Cardiac muscle cell (in vitro differentiated cells and primary cell): ENCODE measurements around the gene ANKHD1. TPM values are rescaled to one million over a fixed set of nuclear protein-coding genes. Genes with fewer than 3 reads are reported as not detected.

ENCODE experiments used
- DNase-seq, 2 donors: peaks; one replicate each; pipeline versions ENCODE4 v3.0.0 to v3.0.0-alpha.2; 2010 to 2017; ENCODE audit warnings: low read depth in 1 of 2, low spot score in 1 of 2
- H3K27ac ChIP-seq: fragments of 200-600 bp; sonication (generic); 2 replicates; pipeline ENCODE4 v1.5.1; 2016
- H3K27me3 ChIP-seq: fragments of 200-600 bp; sonication (generic); 2 replicates; pipeline ENCODE4 v1.6.0; 2016; ENCODE audit warnings: control low read depth
- H3K36me3 ChIP-seq: fragments of 200-600 bp; sonication (generic); 2 replicates; pipeline ENCODE4 v1.5.1; 2016; ENCODE audit warnings: control low read depth
- H3K4me1 ChIP-seq: fragments of 200-600 bp; sonication (generic); 2 replicates; pipeline ENCODE4 v1.8.1; 2017; ENCODE audit warnings: low read depth, mild to moderate bottlenecking, mixed run types
- H3K4me3 ChIP-seq: fragments of 200-600 bp; sonication (generic); 2 replicates; pipeline ENCODE4 v1.5.1; 2016; ENCODE audit warnings: mild to moderate bottlenecking
- H3K9me3 ChIP-seq: fragments of 200-600 bp; sonication (generic); 2 replicates; pipeline ENCODE4 v1.5.1; 2017; ENCODE audit warnings: low read depth, mild to moderate bottlenecking, control low read depth
- polyA plus RNA-seq: library from polyadenylated mRNA; unstranded; fragments of >200 nt; fragmentation: Nextera tagmentation; extraction: Ambion mirVana; gene quantifications from 2 replicates; pipeline ENCODE4 v1.2.1, GENCODE V29; 2016
- total RNA-seq: library from RNA; depleted of rRNA; stranded (reverse); fragments of >200 nt; gene quantifications from 2 replicates; pipeline ENCODE4 v1.2.3, GENCODE V29; 2016
- TF ChIP-seq, protein P1 (sequence below): IDR thresholded peaks from 2 replicates; pipeline ENCODE4 v1.5.1; 2012; ENCODE audit warnings: low read depth, mild to moderate bottlenecking, low read length

ANKHD1 gene
- total and polyA plus RNA-seq, 2 experiments from 2014 or later: 42.4 to 46.5 TPM

DNA sequence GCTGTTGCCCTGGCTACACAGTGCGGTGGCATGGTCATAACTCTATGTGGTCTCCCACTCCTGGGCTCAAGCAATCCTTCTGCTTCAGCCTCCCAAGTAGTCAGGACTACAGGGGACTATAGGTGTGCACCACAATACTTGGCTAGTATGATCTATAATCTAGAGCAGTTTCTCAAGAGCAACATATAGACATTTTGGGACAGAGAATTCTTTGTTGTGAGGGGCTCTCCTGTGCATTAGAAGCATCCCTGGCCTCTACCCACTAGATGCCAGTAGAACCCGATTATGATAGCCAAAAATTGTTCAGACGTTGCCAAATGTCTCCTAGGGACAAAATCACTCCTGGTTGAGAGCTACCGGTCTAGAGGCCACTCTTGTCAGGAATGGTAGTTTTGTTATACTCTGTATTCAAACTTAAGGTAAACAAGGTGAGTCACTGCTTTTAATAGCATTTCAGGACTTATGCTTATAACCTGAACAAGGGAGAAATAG, 7.2 kb downstream of the ANKHD1 start:
- Histone ChIP-seq H3K36me3 (no peaks in the 10 kb centered on the region), H3K27me3 (no peaks in the 10 kb centered on the region), H3K27ac (no peak overlapping the region), H3K4me1 (no peaks in the 10 kb centered on the region), H3K9me3 (no peaks in the 10 kb centered on the region), H3K4me3 (no peak overlapping the region)
- TF ChIP-seq, protein P1, sequence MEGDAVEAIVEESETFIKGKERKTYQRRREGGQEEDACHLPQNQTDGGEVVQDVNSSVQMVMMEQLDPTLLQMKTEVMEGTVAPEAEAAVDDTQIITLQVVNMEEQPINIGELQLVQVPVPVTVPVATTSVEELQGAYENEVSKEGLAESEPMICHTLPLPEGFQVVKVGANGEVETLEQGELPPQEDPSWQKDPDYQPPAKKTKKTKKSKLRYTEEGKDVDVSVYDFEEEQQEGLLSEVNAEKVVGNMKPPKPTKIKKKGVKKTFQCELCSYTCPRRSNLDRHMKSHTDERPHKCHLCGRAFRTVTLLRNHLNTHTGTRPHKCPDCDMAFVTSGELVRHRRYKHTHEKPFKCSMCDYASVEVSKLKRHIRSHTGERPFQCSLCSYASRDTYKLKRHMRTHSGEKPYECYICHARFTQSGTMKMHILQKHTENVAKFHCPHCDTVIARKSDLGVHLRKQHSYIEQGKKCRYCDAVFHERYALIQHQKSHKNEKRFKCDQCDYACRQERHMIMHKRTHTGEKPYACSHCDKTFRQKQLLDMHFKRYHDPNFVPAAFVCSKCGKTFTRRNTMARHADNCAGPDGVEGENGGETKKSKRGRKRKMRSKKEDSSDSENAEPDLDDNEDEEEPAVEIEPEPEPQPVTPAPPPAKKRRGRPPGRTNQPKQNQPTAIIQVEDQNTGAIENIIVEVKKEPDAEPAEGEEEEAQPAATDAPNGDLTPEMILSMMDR: no peak
- no peak for DNase-seq

DNA sequence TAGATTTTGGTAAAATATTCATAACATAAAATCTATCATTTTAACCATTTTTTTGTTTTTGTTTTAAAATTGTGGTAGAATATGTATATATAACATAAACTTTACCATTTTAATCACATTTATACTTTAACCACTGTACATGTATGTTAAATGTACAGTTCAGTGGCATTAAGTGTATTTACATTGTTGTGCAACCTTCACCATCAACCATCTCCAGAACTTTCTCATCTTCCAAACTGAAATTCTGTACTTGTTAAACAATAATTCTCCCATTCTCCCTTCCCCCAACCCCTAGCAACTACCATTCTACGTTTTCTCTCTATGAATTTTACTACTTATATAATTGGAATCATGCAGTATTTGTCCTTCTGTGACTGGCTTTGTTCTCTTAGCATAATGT, 11.6 kb downstream of the ANKHD1 start:
- TF ChIP-seq, protein P1: no peak
- no peaks in the 10 kb centered on the region for H3K27me3 ChIP-seq
- H3K4me1 ChIP-seq: no peaks in the 10 kb centered on the region
- no peak overlapping the region for H3K4me3 ChIP-seq
- H3K36me3 ChIP-seq: no peaks in the 10 kb centered on the region
- no peak overlapping the region for H3K27ac ChIP-seq
- no peak for DNase-seq
- no peaks in the 10 kb centered on the region for H3K9me3 ChIP-seq

DNA sequence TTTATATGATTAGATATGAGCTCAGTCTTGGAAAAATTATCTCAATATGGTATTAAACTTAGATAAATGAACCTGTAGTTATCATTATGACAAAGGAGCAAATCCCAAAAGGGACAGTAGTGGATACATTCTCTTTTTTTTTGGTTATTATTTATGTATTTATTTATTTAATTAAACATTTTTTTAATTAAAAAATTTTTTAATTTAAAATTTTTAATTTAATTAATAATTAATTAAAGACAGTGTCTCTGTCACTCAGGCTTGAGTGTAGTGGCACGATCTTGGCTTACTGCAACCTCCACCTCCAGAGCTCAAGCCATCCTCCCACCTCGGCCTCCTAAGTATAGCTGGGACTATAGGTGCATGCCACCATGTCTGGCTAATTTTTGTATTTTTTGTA, 15.6 kb downstream of the ANKHD1 start:
- TF ChIP-seq, protein P1: no peak
- no peaks in the 10 kb centered on the region for H3K36me3 ChIP-seq
- DNase-seq: no peak

DNA sequence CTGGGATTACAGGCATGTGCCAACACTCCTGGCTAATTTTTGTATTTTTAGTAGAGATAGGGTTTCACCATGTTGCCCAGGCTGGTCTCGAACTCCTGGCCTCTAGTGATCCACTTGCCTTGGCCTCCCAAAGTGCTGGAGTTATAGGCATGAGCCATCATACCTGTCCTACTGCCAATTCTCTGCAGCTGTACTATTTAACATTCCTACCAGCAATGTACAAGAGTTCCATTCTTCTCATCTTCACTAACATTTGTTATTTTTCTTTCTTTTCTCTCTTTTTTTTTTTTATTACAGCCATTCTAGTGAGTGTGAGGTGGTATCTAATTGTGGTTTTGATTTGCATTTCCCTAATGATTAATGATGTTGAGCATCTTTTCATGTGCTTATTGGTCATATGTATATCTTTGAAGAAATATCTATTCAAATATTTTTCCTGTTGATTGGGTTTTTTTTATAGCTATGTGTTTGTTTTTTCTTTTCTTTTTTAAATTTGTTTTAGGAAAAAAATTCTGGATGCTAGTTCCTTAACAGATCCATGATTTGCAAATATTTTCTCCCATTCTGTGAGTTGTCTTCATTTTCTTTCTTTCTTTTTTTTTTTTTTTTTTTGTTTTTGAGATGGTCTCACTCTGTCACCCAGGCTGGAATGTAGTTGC, 17.4 kb downstream of the ANKHD1 start:
- peak in 1 of 2 donors; percentile 3 for DNase-seq
- Histone ChIP-seq H3K36me3 (no peaks in the 10 kb centered on the region), H3K4me1 (no peaks in the 10 kb centered on the region), H3K4me3 (no peak overlapping the region), H3K27me3 (no peaks in the 10 kb centered on the region), H3K9me3 (no peaks in the 10 kb centered on the region), H3K27ac (no peak overlapping the region)
- TF ChIP-seq, protein P1: no peak

More for the DNA sequence above, 15.6 kb downstream of the ANKHD1 start:
- Histone ChIP-seq H3K4me3 (no peak overlapping the region), H3K9me3 (no peaks in the 10 kb centered on the region), H3K4me1 (no peaks in the 10 kb centered on the region), H3K27ac (no peak overlapping the region), H3K27me3 (no peaks in the 10 kb centered on the region)

DNA sequence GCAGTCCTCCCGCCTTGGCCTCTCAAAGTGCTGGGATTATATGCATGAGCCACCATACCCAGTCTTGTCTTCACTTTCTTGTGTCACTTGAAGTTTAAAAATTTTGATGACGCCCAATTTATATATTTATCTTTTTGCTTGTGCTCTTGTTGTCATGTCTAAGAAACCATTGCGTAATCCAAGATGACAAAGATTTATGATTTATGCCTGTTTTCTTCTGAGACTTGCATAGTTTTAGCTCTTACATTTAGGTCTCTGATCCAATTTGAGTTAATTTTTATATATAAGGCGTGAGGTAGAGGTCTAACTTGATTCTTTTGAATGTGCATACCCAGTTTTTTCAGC, 18.6 kb downstream of the ANKHD1 start:
- no peaks in the 10 kb centered on the region for H3K4me1 ChIP-seq
- no peaks in the 10 kb centered on the region for H3K9me3 ChIP-seq
- peak in 1 of 2 donors; percentile 8 for DNase-seq
- no peak overlapping the region for H3K4me3 ChIP-seq
- no peaks in the 10 kb centered on the region for H3K27me3 ChIP-seq
- TF ChIP-seq, protein P1: no peak
- H3K27ac ChIP-seq: no peak overlapping the region
- H3K36me3 ChIP-seq: no peaks in the 10 kb centered on the region
